ENCODE measurements around the gene CAD. TPM values are rescaled to one million over a fixed set of nuclear protein-coding genes. Genes with fewer than 3 reads are reported as not detected.

Gene CAD
- total RNA-seq, 4 donors from 2014 or later: 5.9 to 47.2 (median 31.3) TPM

GRCh38 chr2:27223416-27223815 is 6.2 kb downstream of the CAD start:
- no peaks in the 10 kb centered on the region for H3K4me1 ChIP-seq
- no peaks in the 10 kb centered on the region for H3K9me3 ChIP-seq
- H3K4me3 ChIP-seq: no peak overlapping the region
- TF ChIP-seq POLR2A (IDR thresholded peaks at IDR 0.05): no peak
- TF ChIP-seq CTCF (IDR thresholded peaks at IDR 0.05): no peak
- peaks cover 0 to 2% of the 10 kb centered on the region in 2 donors for H3K36me3 ChIP-seq
- intact Hi-C loops (cut with DNase I; ENCODE audit: low total_unique reads): no loop called here
- H3K27me3 ChIP-seq: no peaks in the 10 kb centered on the region
- H3K27ac ChIP-seq: no peak overlapping the region
- no peak for DNase-seq

GRCh38 chr2:27225526-27225925 is 8.4 kb downstream of the CAD start:
- DNase-seq: no peak
- Histone ChIP-seq H3K4me3 (no peak overlapping the region), H3K9me3 (no peaks in the 10 kb centered on the region), H3K4me1 (no peaks in the 10 kb centered on the region), H3K36me3 (peaks cover 0 to 2% of the 10 kb centered on the region in 2 donors), H3K27ac (no peak overlapping the region), H3K27me3 (no peaks in the 10 kb centered on the region)
- TF ChIP-seq POLR2A (IDR thresholded peaks at IDR 0.05) (no peak), CTCF (IDR thresholded peaks at IDR 0.05) (no peak)
- intact Hi-C loops (cut with DNase I; ENCODE audit: low total_unique reads): no loop called here

GRCh38 chr2:27227501-27227900 is 10.3 kb downstream of the CAD start:
- no peak for TF ChIP-seq POLR2A (IDR thresholded peaks at IDR 0.05)
- no peak for TF ChIP-seq CTCF (IDR thresholded peaks at IDR 0.05)
- intact Hi-C loops (cut with DNase I; ENCODE audit: low total_unique reads): no loop called here
- Histone ChIP-seq H3K27ac (no peak overlapping the region), H3K36me3 (peaks cover 0 to 2% of the 10 kb centered on the region in 2 donors), H3K4me3 (no peak overlapping the region), H3K27me3 (no peaks in the 10 kb centered on the region), H3K4me1 (no peaks in the 10 kb centered on the region), H3K9me3 (no peaks in the 10 kb centered on the region)
- no peak for DNase-seq

- Histone ChIP-seq H3K4me1 (no peaks in the 10 kb centered on the region), H3K9me3 (no peaks in the 10 kb centered on the region), H3K27me3 (no peaks in the 10 kb centered on the region), H3K27ac (no peak overlapping the region), H3K36me3 (peaks cover 0 to 2% of the 10 kb centered on the region in 2 donors), H3K4me3 (no peak overlapping the region)
- intact Hi-C loops (cut with DNase I; ENCODE audit: low total_unique reads): no loop called here
- DNase-seq: no peak
- TF ChIP-seq CTCF (IDR thresholded peaks at IDR 0.05) (no peak), POLR2A (IDR thresholded peaks at IDR 0.05) (no peak)
Observed at GRCh38 chr2:27231921-27232320, 14.8 kb downstream of the CAD start.

- DNase-seq: no peak
- intact Hi-C loops (cut with DNase I; ENCODE audit: low total_unique reads): no loop called here
- Histone ChIP-seq H3K4me3 (no peak overlapping the region), H3K27ac (no peak overlapping the region), H3K9me3 (no peaks in the 10 kb centered on the region), H3K36me3 (no peaks in the 10 kb centered on the region), H3K4me1 (no peaks in the 10 kb centered on the region), H3K27me3 (no peaks in the 10 kb centered on the region)
- no peak for TF ChIP-seq POLR2A (IDR thresholded peaks at IDR 0.05)
- no peak for TF ChIP-seq CTCF (IDR thresholded peaks at IDR 0.05)
Observed at GRCh38 chr2:27233341-27233740, 16.2 kb downstream of the CAD start.

Measured in uterus (tissue), 4 donors.